Measurements from ENCODE around the gene ARHGAP22. TPM values are rescaled to one million over a fixed set of nuclear protein-coding genes. Genes with fewer than 3 reads are reported as not detected.
"Not testable (repeated sequence)": the region's sequence is repeated elsewhere in the genome, so short reads cannot be mapped to it uniquely, and the experiment has no call there.

The ARHGAP22 gene
- total RNA-seq, 2 experiments from 2014 or later: not detected

DNA sequence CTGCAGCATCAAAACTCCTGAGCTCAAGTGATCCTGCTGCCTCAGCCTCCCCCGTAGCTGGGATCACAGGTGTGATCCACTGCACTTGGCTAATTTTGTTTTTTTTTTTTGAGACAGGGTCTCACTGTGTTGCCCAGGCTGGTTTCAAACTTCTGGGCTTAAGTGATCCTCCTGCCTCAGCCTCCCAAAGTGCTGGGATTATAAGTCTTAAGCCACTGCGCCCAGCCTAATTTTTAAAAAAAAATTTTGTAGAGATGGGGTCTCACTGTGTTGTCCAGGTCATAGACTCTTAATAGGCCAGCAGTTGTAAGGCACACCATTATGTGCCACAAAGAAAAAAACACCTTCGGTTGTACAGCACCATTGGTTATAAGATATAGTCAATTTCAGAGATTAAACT lies 176.0 kb downstream of the ARHGAP22 start:
- intact Hi-C loops (cut with DNase I, micrococcal nuclease): no loop called here
- no peaks in the 10 kb centered on the region for H3K4me1 Mint-ChIP-seq (ENCODE audit: low read depth)
- DNase-seq (no peak), ATAC-seq (ENCODE audit: poor library complexity) (no peak)
- Histone ChIP-seq H3K4me3 (ENCODE audit: low read length) (no peak overlapping the region), H3K27me3 (ENCODE audit: control insufficient read depth in 1 of 2, insufficient read depth in 2 of 2, low read length in 2 of 2) (no peaks in the 10 kb centered on the region), H3K27ac (ENCODE audit: low read depth in 1 of 2, low read length in 2 of 2) (no peak overlapping the region), H3K4me1 (ENCODE audit: insufficient read depth, low read length) (no peaks in the 10 kb centered on the region), H3K9me3 (ENCODE audit: control insufficient read depth in 1 of 2, insufficient read depth in 1 of 2, low read length in 2 of 2) (no peaks in the 10 kb centered on the region), H3K36me3 (ENCODE audit: insufficient read depth, low read length) (peaks cover 21% of the 10 kb centered on the region)
- TF ChIP-seq, protein P1, sequence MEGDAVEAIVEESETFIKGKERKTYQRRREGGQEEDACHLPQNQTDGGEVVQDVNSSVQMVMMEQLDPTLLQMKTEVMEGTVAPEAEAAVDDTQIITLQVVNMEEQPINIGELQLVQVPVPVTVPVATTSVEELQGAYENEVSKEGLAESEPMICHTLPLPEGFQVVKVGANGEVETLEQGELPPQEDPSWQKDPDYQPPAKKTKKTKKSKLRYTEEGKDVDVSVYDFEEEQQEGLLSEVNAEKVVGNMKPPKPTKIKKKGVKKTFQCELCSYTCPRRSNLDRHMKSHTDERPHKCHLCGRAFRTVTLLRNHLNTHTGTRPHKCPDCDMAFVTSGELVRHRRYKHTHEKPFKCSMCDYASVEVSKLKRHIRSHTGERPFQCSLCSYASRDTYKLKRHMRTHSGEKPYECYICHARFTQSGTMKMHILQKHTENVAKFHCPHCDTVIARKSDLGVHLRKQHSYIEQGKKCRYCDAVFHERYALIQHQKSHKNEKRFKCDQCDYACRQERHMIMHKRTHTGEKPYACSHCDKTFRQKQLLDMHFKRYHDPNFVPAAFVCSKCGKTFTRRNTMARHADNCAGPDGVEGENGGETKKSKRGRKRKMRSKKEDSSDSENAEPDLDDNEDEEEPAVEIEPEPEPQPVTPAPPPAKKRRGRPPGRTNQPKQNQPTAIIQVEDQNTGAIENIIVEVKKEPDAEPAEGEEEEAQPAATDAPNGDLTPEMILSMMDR (IDR thresholded peaks at IDR 0.05): no peak
- no peaks in the 10 kb centered on the region for H3K9me3 Mint-ChIP-seq
- H3K36me3 Mint-ChIP-seq (ENCODE audit: low read depth): peaks cover 80% of the 10 kb centered on the region
- ChIA-PET CTCF (no interaction called here), POLR2A (no interaction called here)
- no peak overlapping the region for H3K4me3 Mint-ChIP-seq
- H3K27ac Mint-ChIP-seq: no peak overlapping the region
- H3K27me3 Mint-ChIP-seq: no peaks in the 10 kb centered on the region

DNA sequence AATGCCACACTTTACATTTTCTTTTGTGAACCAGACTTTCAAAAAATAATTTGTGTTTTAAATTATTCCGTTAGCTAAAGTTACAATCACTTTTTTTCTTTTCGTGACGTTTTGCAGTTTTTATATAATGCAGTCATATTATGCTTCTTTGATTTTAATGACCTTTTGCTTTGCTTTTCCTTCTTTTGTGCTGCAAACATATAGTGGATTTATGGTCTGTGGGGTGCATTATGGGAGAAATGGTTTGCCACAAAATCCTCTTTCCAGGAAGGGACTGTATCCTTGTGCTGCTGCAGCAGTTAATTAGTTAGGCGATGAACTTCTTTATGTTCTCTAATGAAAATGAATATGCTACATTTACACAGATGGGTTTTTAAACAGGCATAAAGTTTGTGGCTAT lies 181.0 kb downstream of the ARHGAP22 start:
- Histone ChIP-seq H3K4me1 (ENCODE audit: insufficient read depth, low read length) (no peaks in the 10 kb centered on the region), H3K4me3 (ENCODE audit: low read length) (no peak overlapping the region), H3K9me3 (ENCODE audit: control insufficient read depth in 1 of 2, insufficient read depth in 1 of 2, low read length in 2 of 2) (no peaks in the 10 kb centered on the region), H3K36me3 (ENCODE audit: insufficient read depth, low read length) (peaks cover 8% of the 10 kb centered on the region), H3K27ac (ENCODE audit: low read depth in 1 of 2, low read length in 2 of 2) (no peak overlapping the region), H3K27me3 (ENCODE audit: control insufficient read depth in 1 of 2, insufficient read depth in 2 of 2, low read length in 2 of 2) (no peaks in the 10 kb centered on the region)
- Mint-ChIP-seq H3K4me3 (no peak overlapping the region), H3K9me3 (no peaks in the 10 kb centered on the region), H3K36me3 (ENCODE audit: low read depth) (peaks cover 65% of the 10 kb centered on the region), H3K27me3 (no peaks in the 10 kb centered on the region), H3K27ac (no peak overlapping the region), H3K4me1 (ENCODE audit: low read depth) (no peaks in the 10 kb centered on the region)
- intact Hi-C loops (cut with DNase I, micrococcal nuclease): no loop called here
- no peak for ATAC-seq (ENCODE audit: poor library complexity)
- TF ChIP-seq, protein P1 (IDR thresholded peaks at IDR 0.05): no peak
- DNase-seq: no peak
- CTCF ChIA-PET: no interaction called here
- POLR2A ChIA-PET: no interaction called here

DNA sequence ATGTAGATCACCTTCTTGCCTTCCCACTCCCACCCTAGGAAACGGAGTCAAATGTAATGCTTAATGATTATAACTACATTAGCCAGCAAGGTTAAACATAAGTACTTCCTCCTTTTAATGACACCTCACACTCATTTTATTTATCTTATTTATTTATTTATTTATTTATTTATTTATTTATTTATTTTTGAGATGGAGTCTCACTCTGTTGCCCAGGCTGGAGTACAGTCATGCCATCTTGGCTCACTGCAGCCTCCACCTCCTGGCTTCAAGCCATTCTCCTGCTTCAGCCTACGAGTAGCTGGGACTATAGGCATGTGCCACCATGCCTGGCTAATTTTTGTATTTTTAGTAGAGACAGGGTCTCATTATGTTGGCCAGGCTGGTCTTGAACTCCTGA lies 183.0 kb downstream of the ARHGAP22 start:
- H3K9me3 ChIP-seq (ENCODE audit: control insufficient read depth in 1 of 2, insufficient read depth in 1 of 2, low read length in 2 of 2); POLR2A ChIA-PET; H3K36me3 ChIP-seq (ENCODE audit: insufficient read depth, low read length); H3K27me3 Mint-ChIP-seq; H3K27me3 ChIP-seq (ENCODE audit: control insufficient read depth in 1 of 2, insufficient read depth in 2 of 2, low read length in 2 of 2); DNase-seq; H3K4me1 Mint-ChIP-seq (ENCODE audit: low read depth); H3K4me1 ChIP-seq (ENCODE audit: insufficient read depth, low read length); ATAC-seq (ENCODE audit: poor library complexity); H3K27ac Mint-ChIP-seq; H3K4me3 Mint-ChIP-seq; H3K9me3 Mint-ChIP-seq; intact Hi-C loops (cut with DNase I, micrococcal nuclease); H3K27ac ChIP-seq (ENCODE audit: low read depth in 1 of 2, low read length in 2 of 2); H3K4me3 ChIP-seq (ENCODE audit: low read length): not testable (repeated sequence)
- CTCF ChIA-PET: interaction anchor here (1.5 kb wide), 1 partner anchor 33 kb away, joined by 3 read pairs; no protein-coding TSS in a partner anchor
- H3K36me3 Mint-ChIP-seq (ENCODE audit: low read depth): peaks cover 51% of the 10 kb centered on the region

DNA sequence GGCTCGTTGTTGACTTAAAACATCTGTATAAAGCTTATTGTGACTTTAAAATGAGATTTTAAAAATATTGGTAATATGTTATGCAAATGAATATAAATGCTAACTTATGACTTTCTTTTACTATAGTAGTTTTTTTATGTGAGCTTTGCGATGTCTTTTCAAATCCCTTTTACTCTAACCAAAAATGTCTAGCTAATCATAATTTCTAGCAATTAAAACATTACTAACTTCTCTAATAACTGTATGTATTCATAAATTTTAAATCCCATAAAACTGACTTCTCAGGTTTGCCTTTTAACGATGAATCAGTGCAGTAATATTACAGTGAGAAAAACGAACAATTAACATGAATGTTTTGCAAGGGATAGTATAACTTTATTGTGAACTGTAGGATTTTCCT lies 185.2 kb downstream of the ARHGAP22 start:
- no peaks in the 10 kb centered on the region for H3K27me3 Mint-ChIP-seq
- Histone ChIP-seq H3K4me1 (ENCODE audit: insufficient read depth, low read length) (no peaks in the 10 kb centered on the region), H3K9me3 (ENCODE audit: control insufficient read depth in 1 of 2, insufficient read depth in 1 of 2, low read length in 2 of 2) (no peaks in the 10 kb centered on the region), H3K36me3 (ENCODE audit: insufficient read depth, low read length) (no peaks in the 10 kb centered on the region), H3K27ac (ENCODE audit: low read depth in 1 of 2, low read length in 2 of 2) (no peak overlapping the region), H3K4me3 (ENCODE audit: low read length) (no peak overlapping the region), H3K27me3 (ENCODE audit: control insufficient read depth in 1 of 2, insufficient read depth in 2 of 2, low read length in 2 of 2) (no peaks in the 10 kb centered on the region)
- H3K27ac Mint-ChIP-seq: no peak overlapping the region
- peaks cover 52% of the 10 kb centered on the region for H3K36me3 Mint-ChIP-seq (ENCODE audit: low read depth)
- TF ChIP-seq, protein P1 (IDR thresholded peaks at IDR 0.05): no peak
- no peak overlapping the region for H3K4me3 Mint-ChIP-seq
- no peaks in the 10 kb centered on the region for H3K4me1 Mint-ChIP-seq (ENCODE audit: low read depth)
- intact Hi-C loops (cut with DNase I, micrococcal nuclease): no loop called here
- DNase-seq (no peak), ATAC-seq (ENCODE audit: poor library complexity) (no peak)
- CTCF ChIA-PET: no interaction called here
- no peaks in the 10 kb centered on the region for H3K9me3 Mint-ChIP-seq
- POLR2A ChIA-PET: no interaction called here
